Glomerular visceral epithelial cell (primary cell): Measurements from ENCODE around the gene CDC42EP3.

Experiments
- DNase-seq: peaks from one replicate; pipeline ENCODE4 v3.0.0-alpha.2; 2016; ENCODE audit errors: extremely low spot score

The CDC42EP3 gene

GRCh38 chr2:37636381-37637066 lies 34.9 kb downstream of the CDC42EP3 start:
- no peak for DNase-seq

GRCh38 chr2:37635504-37636380 lies 35.7 kb downstream of the CDC42EP3 start:
- peak; percentile 67 for DNase-seq

GRCh38 chr2:37634914-37635503 lies 36.4 kb downstream of the CDC42EP3 start:
- DNase-seq: no peak

- no peak for DNase-seq
Observed at GRCh38 chr2:37633845-37634244, 37.6 kb downstream of the CDC42EP3 start.

- DNase-seq: no peak
Observed at GRCh38 chr2:37633234-37633633, 38.2 kb downstream of the CDC42EP3 start.

GRCh38 chr2:37632310-37632709 lies 39.1 kb downstream of the CDC42EP3 start:
- DNase-seq: no peak

- DNase-seq: no peak
Observed at GRCh38 chr2:37631698-37632097, 39.7 kb downstream of the CDC42EP3 start.

GRCh38 chr2:37631292-37631691 lies 40.1 kb downstream of the CDC42EP3 start:
- DNase-seq: no peak

GRCh38 chr2:37630776-37631175 lies 40.7 kb downstream of the CDC42EP3 start:
- DNase-seq: no peak

GRCh38 chr2:37630301-37630700 lies 41.1 kb downstream of the CDC42EP3 start:
- DNase-seq: no peak

GRCh38 chr2:37629529-37629928 lies 41.9 kb downstream of the CDC42EP3 start:
- no peak for DNase-seq

GRCh38 chr2:37627710-37628109 lies 43.7 kb downstream of the CDC42EP3 start:
- DNase-seq: no peak

- DNase-seq: no peak
Observed at GRCh38 chr2:37625796-37626571, 45.5 kb downstream of the CDC42EP3 start.

- DNase-seq: peak; percentile 37
Observed at GRCh38 chr2:37625156-37625555, 46.3 kb downstream of the CDC42EP3 start.

- peak; percentile 36 for DNase-seq
Observed at GRCh38 chr2:37623971-37624900, 47.2 kb downstream of the CDC42EP3 start.

- DNase-seq: no peak
Observed at GRCh38 chr2:37623406-37623805, 48.0 kb downstream of the CDC42EP3 start.

GRCh38 chr2:37622450-37623100 lies 48.9 kb downstream of the CDC42EP3 start:
- DNase-seq: no peak

- DNase-seq: no peak
Observed at GRCh38 chr2:37621199-37621598, 50.2 kb downstream of the CDC42EP3 start.

- no peak for DNase-seq
Observed at GRCh38 chr2:37619959-37620300, 51.5 kb downstream of the CDC42EP3 start.

- no peak for DNase-seq
Observed at GRCh38 chr2:37619230-37619958, 52.0 kb downstream of the CDC42EP3 start.
